Activated T-cell treated with anti-CD3 and anti-CD28 coated beads for 48 hours (primary cell): ENCODE results near the gene CNTNAP2.

Source experiments
- DNase-seq: peaks from one replicate; pipeline ENCODE4 v3.0.0-alpha.2; 2020; ENCODE audit warnings: low read depth

CNTNAP2 gene

GRCh38 chr7:148348466-148348865, 2231.9 kb downstream of the CNTNAP2 start:
- DNase-seq: no peak

- no peak for DNase-seq
Measured at GRCh38 chr7:148356303-148356702, 2239.7 kb downstream of the CNTNAP2 start.

- no peak for DNase-seq
Measured at GRCh38 chr7:148362541-148362940, 2245.9 kb downstream of the CNTNAP2 start.

GRCh38 chr7:148367731-148368475, 2251.3 kb downstream of the CNTNAP2 start:
- no peak for DNase-seq

GRCh38 chr7:148368562-148368961, 2252.0 kb downstream of the CNTNAP2 start:
- DNase-seq: no peak

- DNase-seq: no peak
Measured at GRCh38 chr7:148371280-148371937, 2254.8 kb downstream of the CNTNAP2 start.

GRCh38 chr7:148374396-148375259, 2258.0 kb downstream of the CNTNAP2 start:
- no peak for DNase-seq

GRCh38 chr7:148379677-148380076, 2263.1 kb downstream of the CNTNAP2 start:
- no peak for DNase-seq

- DNase-seq: no peak
Measured at GRCh38 chr7:148380596-148381419, 2264.2 kb downstream of the CNTNAP2 start.

GRCh38 chr7:148382596-148382995, 2266.0 kb downstream of the CNTNAP2 start:
- no peak for DNase-seq

GRCh38 chr7:148383651-148384050, 2267.1 kb downstream of the CNTNAP2 start:
- DNase-seq: no peak

GRCh38 chr7:148385009-148385682, 2268.5 kb downstream of the CNTNAP2 start:
- no peak for DNase-seq

GRCh38 chr7:148390381-148390780, 2273.8 kb downstream of the CNTNAP2 start:
- DNase-seq: no peak

- no peak for DNase-seq
Measured at GRCh38 chr7:148391591-148391990, 2275.0 kb downstream of the CNTNAP2 start.

- no peak for DNase-seq
Measured at GRCh38 chr7:148394582-148394981, 2278.0 kb downstream of the CNTNAP2 start.

- no peak for DNase-seq
Measured at GRCh38 chr7:148395352-148395811, 2278.8 kb downstream of the CNTNAP2 start.

GRCh38 chr7:148395990-148396716, 2279.6 kb downstream of the CNTNAP2 start:
- DNase-seq: no peak

- no peak for DNase-seq
Measured at GRCh38 chr7:148397056-148397455, 2280.5 kb downstream of the CNTNAP2 start.

- no peak for DNase-seq
Measured at GRCh38 chr7:148397551-148397950, 2280.9 kb downstream of the CNTNAP2 start.

GRCh38 chr7:148397985-148398384, 2281.4 kb downstream of the CNTNAP2 start:
- DNase-seq: no peak
